ENCODE results near the gene SLC22A7. TPM values are rescaled to one million over a fixed set of nuclear protein-coding genes. Genes with fewer than 3 reads are reported as not detected.

The SLC22A7 gene
- total RNA-seq, 1 experiment from 2014 or later, result not detected

DNA sequence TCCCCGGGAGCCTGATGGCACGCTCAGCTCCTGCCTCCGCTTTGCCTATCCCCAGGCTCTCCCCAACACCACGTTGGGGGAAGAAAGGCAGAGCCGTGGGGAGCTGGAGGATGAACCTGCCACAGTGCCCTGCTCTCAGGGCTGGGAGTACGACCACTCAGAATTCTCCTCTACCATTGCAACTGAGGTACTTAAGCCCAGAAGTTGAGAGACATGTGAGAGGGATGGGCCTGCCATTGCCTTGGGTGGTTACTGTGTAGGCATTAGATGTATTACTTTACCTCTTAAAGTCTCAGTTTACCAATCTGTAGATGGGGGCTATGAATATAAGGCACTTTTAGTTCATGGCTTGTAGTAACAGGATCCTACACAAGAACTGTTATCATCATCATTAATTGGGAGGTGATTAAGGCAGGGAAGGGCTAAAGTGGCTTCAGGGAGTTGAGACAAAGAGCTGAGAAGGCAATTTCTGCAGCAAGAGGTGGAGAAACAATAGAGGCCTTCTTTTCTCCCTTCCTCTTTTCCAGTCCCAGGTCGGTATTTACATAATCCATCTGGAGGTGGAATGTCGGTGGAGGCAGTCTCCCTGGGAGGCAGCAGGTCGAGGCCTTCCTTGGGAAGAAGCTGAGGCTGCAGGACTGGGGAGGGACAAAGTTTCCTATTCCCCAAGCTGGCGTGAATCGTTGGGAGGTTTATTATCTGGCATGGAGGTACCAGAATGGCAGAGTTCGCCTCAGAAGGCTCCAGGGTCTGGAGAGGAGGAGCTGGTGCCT lies 691 bp downstream of the SLC22A7 start:
- Histone ChIP-seq H3T11ph (ENCODE audit: low read length) (no peak overlapping the region), H3K4me2 (ENCODE audit: insufficient read depth, insufficient read length, low read length) (no peak overlapping the region), H3K27me3 (ENCODE audit: insufficient read depth, low read length) (no peaks in the 10 kb centered on the region), H3K9ac (ENCODE audit: extremely low read depth, insufficient read length, low read length) (no peak overlapping the region), H2BK120ac (ENCODE audit: low read depth, low read length, poor library complexity, severe bottlenecking) (no peak overlapping the region), H3K23me2 (ENCODE audit: insufficient read length, low read depth, low read length, poor library complexity, severe bottlenecking) (no peaks in the 10 kb centered on the region), H3K56ac (ENCODE audit: insufficient read length, low read depth, low read length) (no peak overlapping the region), H4K91ac (ENCODE audit: insufficient read length, low read depth, low read length) (no peak overlapping the region), H4K5ac (ENCODE audit: insufficient read length, low read depth, low read length) (no peak overlapping the region), H3K23ac (ENCODE audit: insufficient read length, low read depth, low read length) (no peak overlapping the region), H3K14ac (ENCODE audit: insufficient read depth, low read length) (no peak overlapping the region; the same call in 1 of the 2 replicates), H2AFZ (ENCODE audit: low read length) (no peak overlapping the region), H4K8ac (replicated peaks; ENCODE audit: insufficient read length, low read depth, low read length) (no peak overlapping the region), H2BK5ac (ENCODE audit: insufficient read length, low read length) (no peak overlapping the region), H3K4ac (ENCODE audit: low read depth, low read length) (no peak overlapping the region), H4K20me1 (ENCODE audit: control insufficient read depth, insufficient read depth, insufficient read length) (peaks cover 4% of the 10 kb centered on the region), H2BK12ac (ENCODE audit: insufficient read length, low read depth, low read length) (no peak overlapping the region), H3K27ac (ENCODE audit: insufficient read length, low read depth, low read length) (no peak overlapping the region), H3K9me3 (ENCODE audit: control insufficient read depth, low read depth, low read length) (no peaks in the 10 kb centered on the region), H3K79me1 (ENCODE audit: insufficient read depth, low read depth, low read length, poor library complexity, severe bottlenecking) (no peaks in the 10 kb centered on the region), H2BK15ac (ENCODE audit: low read depth, low read length) (no peak overlapping the region), H2BK20ac (ENCODE audit: low read depth, low read length, poor library complexity, severe bottlenecking) (no peak overlapping the region), H3K18ac (ENCODE audit: insufficient read length, low read depth, low read length) (no peak overlapping the region), H3K4me1 (ENCODE audit: insufficient read depth, low read length) (no peaks in the 10 kb centered on the region), H2AK5ac (ENCODE audit: insufficient read length, low read length) (no peak overlapping the region), H3K79me2 (ENCODE audit: insufficient read depth, low read length) (no peaks in the 10 kb centered on the region)
- WGBS (ENCODE audit: extremely low coverage, insufficient read length, low lambda C conversion rate), result no CpG with 5 or more reads among the region's 12 CpGs
- Mint-ChIP-seq H3K4me1 (peaks cover 15% of the 10 kb centered on the region in 2 experiments), H3K27ac (no peak overlapping the region), H3K9me3 (no peaks in the 10 kb centered on the region), H3K4me3 (no peak overlapping the region), H3K27me3 (ENCODE audit: low read depth) (peaks cover 14% of the 10 kb centered on the region), H3K36me3 (ENCODE audit: insufficient read depth in 1 of 3, low read depth in 3 of 3) (no peaks in the 10 kb centered on the region)
- DNase-seq, result no peak
- TF ChIP-seq, protein P1, sequence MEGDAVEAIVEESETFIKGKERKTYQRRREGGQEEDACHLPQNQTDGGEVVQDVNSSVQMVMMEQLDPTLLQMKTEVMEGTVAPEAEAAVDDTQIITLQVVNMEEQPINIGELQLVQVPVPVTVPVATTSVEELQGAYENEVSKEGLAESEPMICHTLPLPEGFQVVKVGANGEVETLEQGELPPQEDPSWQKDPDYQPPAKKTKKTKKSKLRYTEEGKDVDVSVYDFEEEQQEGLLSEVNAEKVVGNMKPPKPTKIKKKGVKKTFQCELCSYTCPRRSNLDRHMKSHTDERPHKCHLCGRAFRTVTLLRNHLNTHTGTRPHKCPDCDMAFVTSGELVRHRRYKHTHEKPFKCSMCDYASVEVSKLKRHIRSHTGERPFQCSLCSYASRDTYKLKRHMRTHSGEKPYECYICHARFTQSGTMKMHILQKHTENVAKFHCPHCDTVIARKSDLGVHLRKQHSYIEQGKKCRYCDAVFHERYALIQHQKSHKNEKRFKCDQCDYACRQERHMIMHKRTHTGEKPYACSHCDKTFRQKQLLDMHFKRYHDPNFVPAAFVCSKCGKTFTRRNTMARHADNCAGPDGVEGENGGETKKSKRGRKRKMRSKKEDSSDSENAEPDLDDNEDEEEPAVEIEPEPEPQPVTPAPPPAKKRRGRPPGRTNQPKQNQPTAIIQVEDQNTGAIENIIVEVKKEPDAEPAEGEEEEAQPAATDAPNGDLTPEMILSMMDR (conservative IDR thresholded peaks at IDR 0.05), result no peak

Measured in H9 (cell line).